ENCODE results near the gene ANKFN1.

- TF ChIP-seq POLR2A (IDR thresholded peaks at IDR 0.05), result no peak
- no peak for TF ChIP-seq CTCF (IDR thresholded peaks at IDR 0.05)
Observed at GRCh38 chr17:56309897-56310296, 156.6 kb downstream of the ANKFN1 start.
